Epithelial cell of proximal tubule (primary cell): Measurements from ENCODE around the gene CCDC74B. TPM values are rescaled to one million over a fixed set of nuclear protein-coding genes. Genes with fewer than 3 reads are reported as not detected.
"Not testable (repeated sequence)": the region's sequence is repeated elsewhere in the genome, so short reads cannot be mapped to it uniquely, and the experiment has no call there.

ENCODE experiments used
- DNase-seq: peaks from one replicate; pipeline ENCODE4 v3.0.0-alpha.2; 2011; ENCODE audit warnings: low read depth
- H3K4me3 ChIP-seq: 2 replicates; pipeline ENCODE4 v1.5.1; 2011; ENCODE audit warnings: low read depth, mild to moderate bottlenecking, low read length
- CTCF ChIP-seq: conservative IDR thresholded peaks from 2 replicates; pipeline ENCODE4 v1.5.1; 2012; ENCODE audit warnings: low read depth, mild to moderate bottlenecking, low read length
- total RNA-seq: library from RNA; depleted of rRNA; stranded (reverse); fragments of >200 nt; gene quantifications from 2 replicates; pipeline ENCODE4 v1.2.3, GENCODE V29; 2015

The CCDC74B gene
- total RNA-seq, 1 donor from 2014 or later = 2.1 TPM

GRCh38 chr2:130158631-130159030 lies 13.7 kb upstream of the CCDC74B start:
- no peak for DNase-seq
- no peak for TF ChIP-seq CTCF
- H3K4me3 ChIP-seq = no peak overlapping the region

GRCh38 chr2:130157825-130158514 lies 13.1 kb upstream of the CCDC74B start:
- not testable (repeated sequence) for DNase-seq

GRCh38 chr2:130157354-130157753 lies 12.4 kb upstream of the CCDC74B start:
- not testable (repeated sequence) for H3K4me3 ChIP-seq, DNase-seq

More at GRCh38 chr2:130157825-130158514, 13.1 kb upstream of the CCDC74B start:
- H3K4me3 ChIP-seq = not testable (repeated sequence)

GRCh38 chr2:130156624-130157004 lies 11.7 kb upstream of the CCDC74B start:
- H3K4me3 ChIP-seq = no peak overlapping the region
- no peak for TF ChIP-seq CTCF
- DNase-seq = no peak

GRCh38 chr2:130155956-130156623 lies 11.2 kb upstream of the CCDC74B start:
- peak; percentile 1 for DNase-seq
- TF ChIP-seq CTCF = peak; percentile 59
- H3K4me3 ChIP-seq = not testable (repeated sequence)

- no peak overlapping the region for H3K4me3 ChIP-seq
- TF ChIP-seq CTCF = no peak
- no peak for DNase-seq
Measured at GRCh38 chr2:130154773-130155765, 10.2 kb upstream of the CCDC74B start.

GRCh38 chr2:130154423-130154770 lies 9.5 kb upstream of the CCDC74B start:
- not testable (repeated sequence) for H3K4me3 ChIP-seq, DNase-seq

GRCh38 chr2:130153721-130154422 lies 9.0 kb upstream of the CCDC74B start:
- not testable (repeated sequence) for DNase-seq, H3K4me3 ChIP-seq
